Nephron progenitor cell (in vitro differentiated cells): ENCODE results near the gene BRCA2.

Experiments
- DNase-seq: peaks from one replicate; pipeline ENCODE4 v3.0.0; 2021
- H3K27ac Mint-ChIP-seq: 2 replicates; pipeline ENCODE4 v1.8.0; 2021; ENCODE audit warnings: mild to moderate bottlenecking, moderate library complexity, mixed read lengths
- H3K27me3 Mint-ChIP-seq: 2 replicates; pipeline ENCODE4 v1.8.0; 2021; ENCODE audit warnings: mild to moderate bottlenecking, low read depth, mixed read lengths; ENCODE audit not compliant: poor library complexity
- H3K36me3 Mint-ChIP-seq: 2 replicates; pipeline ENCODE4 v1.8.0; 2021; ENCODE audit warnings: low read depth, mixed read lengths
- H3K4me1 Mint-ChIP-seq: 2 replicates; pipeline ENCODE4 v1.8.0; 2021; ENCODE audit warnings: mixed read lengths
- H3K4me3 Mint-ChIP-seq: 2 replicates; pipeline ENCODE4 v1.8.0; 2021; ENCODE audit warnings: mild to moderate bottlenecking, moderate library complexity, mixed read lengths
- H3K9me3 Mint-ChIP-seq: 2 replicates; pipeline ENCODE4 v1.8.0; 2021; ENCODE audit warnings: mild to moderate bottlenecking, moderate library complexity, mixed read lengths
- CTCF ChIP-seq: fragments of 200-600 bp; sonication (generic); IDR thresholded peaks from 2 replicates; pipeline ENCODE4 v1.5.0; 2021; ENCODE audit warnings: antibody characterized with exemption

BRCA2 gene

GRCh38 chr13:32409561-32410421 is 94.5 kb downstream of the BRCA2 start:
- Mint-ChIP-seq H3K4me1 (peaks cover 32% of the 10 kb centered on the region), H3K4me3 (peak overlapping the region; percentile 79), H3K9me3 (no peaks in the 10 kb centered on the region), H3K36me3 (peaks cover 9% of the 10 kb centered on the region), H3K27me3 (peaks cover 17% of the 10 kb centered on the region), H3K27ac (no peak overlapping the region)
- DNase-seq: peak; percentile 32
- TF ChIP-seq CTCF: no peak

- Mint-ChIP-seq H3K4me3 (no peak overlapping the region), H3K9me3 (peaks cover 8% of the 10 kb centered on the region), H3K27me3 (peaks cover 21% of the 10 kb centered on the region), H3K36me3 (peaks cover 9% of the 10 kb centered on the region), H3K27ac (no peak overlapping the region), H3K4me1 (peaks cover 28% of the 10 kb centered on the region)
- DNase-seq: no peak
- no peak for TF ChIP-seq CTCF
Observed at GRCh38 chr13:32413284-32413683, 98.0 kb downstream of the BRCA2 start.

- peaks cover 18% of the 10 kb centered on the region for H3K9me3 Mint-ChIP-seq
- no peak for TF ChIP-seq CTCF
- H3K4me3 Mint-ChIP-seq: no peak overlapping the region
- no peak overlapping the region for H3K27ac Mint-ChIP-seq
- H3K4me1 Mint-ChIP-seq: peaks cover 15% of the 10 kb centered on the region
- H3K27me3 Mint-ChIP-seq: peaks cover 24% of the 10 kb centered on the region
- DNase-seq: no peak
- peaks cover 20% of the 10 kb centered on the region for H3K36me3 Mint-ChIP-seq
Observed at GRCh38 chr13:32414580-32414979, 99.3 kb downstream of the BRCA2 start.

GRCh38 chr13:32415019-32415418 is 99.7 kb downstream of the BRCA2 start:
- no peak for DNase-seq
- peak; percentile 50 for TF ChIP-seq CTCF
- Mint-ChIP-seq H3K4me3 (no peak overlapping the region), H3K27ac (no peak overlapping the region), H3K9me3 (peaks cover 23% of the 10 kb centered on the region), H3K4me1 (peaks cover 10% of the 10 kb centered on the region), H3K27me3 (peaks cover 23% of the 10 kb centered on the region), H3K36me3 (peaks cover 24% of the 10 kb centered on the region)

- Mint-ChIP-seq H3K9me3 (peaks cover 29% of the 10 kb centered on the region), H3K4me1 (no peaks in the 10 kb centered on the region), H3K27me3 (peaks cover 15% of the 10 kb centered on the region), H3K36me3 (peaks cover 32% of the 10 kb centered on the region), H3K4me3 (no peak overlapping the region), H3K27ac (no peak overlapping the region)
- DNase-seq: no peak
- TF ChIP-seq CTCF: no peak
Observed at GRCh38 chr13:32417995-32418394, 102.7 kb downstream of the BRCA2 start.

- Mint-ChIP-seq H3K4me3 (no peak overlapping the region), H3K36me3 (peaks cover 36% of the 10 kb centered on the region), H3K9me3 (peaks cover 29% of the 10 kb centered on the region), H3K27me3 (peaks cover 16% of the 10 kb centered on the region), H3K27ac (no peak overlapping the region), H3K4me1 (no peaks in the 10 kb centered on the region)
- DNase-seq: no peak
- TF ChIP-seq CTCF: no peak
Observed at GRCh38 chr13:32419862-32420261, 104.6 kb downstream of the BRCA2 start.
